Mononuclear cell (primary cell): Measurements from ENCODE around the gene PRR18. TPM values are rescaled to one million over a fixed set of nuclear protein-coding genes. Genes with fewer than 3 reads are reported as not detected.

Experiments
- H3K27me3 ChIP-seq: 2 replicates; pipeline ENCODE4 v1.6.0; 2011; ENCODE audit warnings: low read length, control low read depth; ENCODE audit not compliant: insufficient read depth
- H3K4me1 ChIP-seq: 2 replicates; pipeline ENCODE4 v1.5.1; 2011; ENCODE audit warnings: mild to moderate bottlenecking, low read length, control low read depth; ENCODE audit not compliant: insufficient read depth
- H3K4me3 ChIP-seq: 2 replicates; pipeline ENCODE4 v1.5.1; 2011; ENCODE audit warnings: mild to moderate bottlenecking, low read length, moderate library complexity
- H3K9me3 ChIP-seq: 2 replicates; pipeline ENCODE4 v1.5.1; 2011; ENCODE audit warnings: low read depth, mild to moderate bottlenecking, control low read depth, low read length
- total RNA-seq: library from RNA; depleted of rRNA; stranded (reverse); fragments of >200 nt; gene quantifications from one replicate; pipeline ENCODE4 v1.2.3, GENCODE V29; 2012

Gene PRR18
- total RNA-seq, 1 donor, result not detected

GRCh38 chr6:166341977-166342348, 33.8 kb upstream of the PRR18 start:
- peak overlapping the region; percentile 98 for H3K4me3 ChIP-seq
- H3K9me3 ChIP-seq, result no peaks in the 10 kb centered on the region
- no peaks in the 10 kb centered on the region for H3K27me3 ChIP-seq
- peaks cover 52% of the 10 kb centered on the region for H3K4me1 ChIP-seq

GRCh38 chr6:166341464-166341863, 33.3 kb upstream of the PRR18 start:
- H3K9me3 ChIP-seq, result no peaks in the 10 kb centered on the region
- peaks cover 50% of the 10 kb centered on the region for H3K4me1 ChIP-seq
- peak overlapping the region; percentile 98 for H3K4me3 ChIP-seq
- no peaks in the 10 kb centered on the region for H3K27me3 ChIP-seq

- Histone ChIP-seq H3K4me1 (peaks cover 64% of the 10 kb centered on the region), H3K27me3 (no peaks in the 10 kb centered on the region), H3K4me3 (no peak overlapping the region), H3K9me3 (no peaks in the 10 kb centered on the region)
These were observed 30.7 kb upstream of the PRR18 start for GRCh38 chr6:166338854-166339253.

GRCh38 chr6:166336847-166337246, 28.7 kb upstream of the PRR18 start:
- Histone ChIP-seq H3K4me3 (no peak overlapping the region), H3K4me1 (peaks cover 75% of the 10 kb centered on the region), H3K27me3 (no peaks in the 10 kb centered on the region), H3K9me3 (no peaks in the 10 kb centered on the region)

GRCh38 chr6:166335378-166336302, 27.4 kb upstream of the PRR18 start:
- Histone ChIP-seq H3K27me3 (no peaks in the 10 kb centered on the region), H3K4me3 (no peak overlapping the region), H3K9me3 (no peaks in the 10 kb centered on the region), H3K4me1 (peaks cover 67% of the 10 kb centered on the region)

- Histone ChIP-seq H3K4me1 (peaks cover 59% of the 10 kb centered on the region), H3K9me3 (no peaks in the 10 kb centered on the region), H3K4me3 (no peak overlapping the region), H3K27me3 (no peaks in the 10 kb centered on the region)
These were observed 26.7 kb upstream of the PRR18 start for GRCh38 chr6:166334878-166335277.

GRCh38 chr6:166333172-166333995, 25.2 kb upstream of the PRR18 start:
- Histone ChIP-seq H3K27me3 (no peaks in the 10 kb centered on the region), H3K9me3 (no peaks in the 10 kb centered on the region), H3K4me1 (peaks cover 44% of the 10 kb centered on the region), H3K4me3 (no peak overlapping the region)

GRCh38 chr6:166331503-166332415, 23.6 kb upstream of the PRR18 start:
- H3K4me3 ChIP-seq, result no peak overlapping the region
- peaks cover 42% of the 10 kb centered on the region for H3K4me1 ChIP-seq
- H3K27me3 ChIP-seq, result no peaks in the 10 kb centered on the region
- H3K9me3 ChIP-seq, result no peaks in the 10 kb centered on the region

GRCh38 chr6:166330612-166331011, 22.4 kb upstream of the PRR18 start:
- Histone ChIP-seq H3K4me1 (peaks cover 45% of the 10 kb centered on the region), H3K9me3 (no peaks in the 10 kb centered on the region), H3K4me3 (no peak overlapping the region)

GRCh38 chr6:166325383-166326042, 17.3 kb upstream of the PRR18 start:
- Histone ChIP-seq H3K4me3 (no peak overlapping the region), H3K4me1 (peaks cover 9% of the 10 kb centered on the region), H3K27me3 (no peaks in the 10 kb centered on the region), H3K9me3 (no peaks in the 10 kb centered on the region)

More at GRCh38 chr6:166330612-166331011, 22.4 kb upstream of the PRR18 start:
- H3K27me3 ChIP-seq, result no peaks in the 10 kb centered on the region

- Histone ChIP-seq H3K4me1 (peaks cover 9% of the 10 kb centered on the region), H3K9me3 (no peaks in the 10 kb centered on the region), H3K4me3 (no peak overlapping the region), H3K27me3 (no peaks in the 10 kb centered on the region)
These were observed 15.2 kb upstream of the PRR18 start for GRCh38 chr6:166323395-166323794.

GRCh38 chr6:166318649-166319600, 10.7 kb upstream of the PRR18 start:
- no peak overlapping the region for H3K4me3 ChIP-seq
- no peaks in the 10 kb centered on the region for H3K9me3 ChIP-seq
- H3K4me1 ChIP-seq, result no peaks in the 10 kb centered on the region
- no peaks in the 10 kb centered on the region for H3K27me3 ChIP-seq

- H3K4me1 ChIP-seq, result no peaks in the 10 kb centered on the region
- no peaks in the 10 kb centered on the region for H3K9me3 ChIP-seq
- H3K27me3 ChIP-seq, result no peaks in the 10 kb centered on the region
- H3K4me3 ChIP-seq, result no peak overlapping the region
These were observed 10.0 kb upstream of the PRR18 start for GRCh38 chr6:166318227-166318626.
